Endothelial cell of umbilical vein (primary cell): ENCODE measurements around the gene AGPAT1.

Experiments used
- CTCF ChIP-seq, 2 donors: IDR thresholded peaks; 1 replicate in 1 of 2; 2 replicates in 1 of 2; pipeline ENCODE4 v1.5.1; 2011; ENCODE audit warnings: low read length in 2 of 2, mild to moderate bottlenecking in 2 of 2, moderate library complexity in 2 of 2, control low read depth in 1 of 2, inconsistent platforms in 1 of 2, low read depth in 1 of 2; ENCODE audit not compliant: insufficient read depth in 1 of 2; ENCODE audit errors: extremely low read depth in 1 of 2
- EZH2 ChIP-seq: IDR thresholded peaks from 2 replicates; pipeline ENCODE4 v1.6.1; 2012; ENCODE audit warnings: borderline replicate concordance, low read depth, mild to moderate bottlenecking, moderate library complexity, low read length, inconsistent platforms; ENCODE audit not compliant: severe bottlenecking
- GATA2 ChIP-seq: IDR thresholded peaks from 2 replicates; pipeline ENCODE4 v1.7.0; 2011; ENCODE audit warnings: low read depth, mild to moderate bottlenecking, moderate library complexity, mixed read lengths, low read length; ENCODE audit not compliant: insufficient read length, insufficient read depth
- JUN ChIP-seq: IDR thresholded peaks from 2 replicates; pipeline ENCODE4 v1.6.1; 2011; ENCODE audit warnings: borderline replicate concordance, low read depth; ENCODE audit not compliant: insufficient read length, insufficient read depth
- MYC ChIP-seq: IDR thresholded peaks from one replicate; pipeline ENCODE4 v1.6.1; 2011; ENCODE audit warnings: mild to moderate bottlenecking, low read depth, low read length
- POLR2A ChIP-seq: IDR thresholded peaks from 2 replicates; pipeline ENCODE4 v1.6.1; 2012; ENCODE audit warnings: low read depth, mild to moderate bottlenecking, control low read depth, low read length
- POLR2AphosphoS5 ChIP-seq: IDR thresholded peaks from 2 replicates; pipeline ENCODE4 v1.6.1; 2012; ENCODE audit warnings: low read depth, mild to moderate bottlenecking, control low read depth, low read length, moderate library complexity; ENCODE audit not compliant: insufficient read depth
- TF ChIP-seq, protein P1 (sequence below): IDR thresholded peaks from 2 replicates; pipeline ENCODE4 v1.6.1; 2011; ENCODE audit not compliant: insufficient read depth, insufficient read length

GRCh38 chr6:32223258-32224235 lies 47.7 kb upstream of the AGPAT1 start, which contains the start of gene NOTCH4:
- TF ChIP-seq CTCF (IDR thresholded peaks at IDR 0.05; ENCODE audit: extremely low read depth in 1 of 2, insufficient read depth in 1 of 2, low read depth in 1 of 2, low read length in 2 of 2) (no peak), EZH2 (no peak), POLR2A (no peak), POLR2AphosphoS5 (no peak), GATA2 (no peak), JUN (no peak), MYC (peak; percentile 7)
- TF ChIP-seq, protein P1, sequence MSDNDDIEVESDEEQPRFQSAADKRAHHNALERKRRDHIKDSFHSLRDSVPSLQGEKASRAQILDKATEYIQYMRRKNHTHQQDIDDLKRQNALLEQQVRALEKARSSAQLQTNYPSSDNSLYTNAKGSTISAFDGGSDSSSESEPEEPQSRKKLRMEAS = no peak
